HG03439 (cell line): Measurements from ENCODE around the gene DCLRE1B.

Experiments
- ATAC-seq: cut with Tn5 transposase; IDR thresholded peaks from one replicate; pipeline ENCODE4 v1.9.1; 2021; ENCODE audit warnings: mild to moderate bottlenecking, moderate library complexity; ENCODE audit not compliant: unreplicated experiment

Gene DCLRE1B

GRCh38 chr1:113918243-113918642, 13.1 kb downstream of the DCLRE1B start:
- ATAC-seq, result no peak

DNA sequence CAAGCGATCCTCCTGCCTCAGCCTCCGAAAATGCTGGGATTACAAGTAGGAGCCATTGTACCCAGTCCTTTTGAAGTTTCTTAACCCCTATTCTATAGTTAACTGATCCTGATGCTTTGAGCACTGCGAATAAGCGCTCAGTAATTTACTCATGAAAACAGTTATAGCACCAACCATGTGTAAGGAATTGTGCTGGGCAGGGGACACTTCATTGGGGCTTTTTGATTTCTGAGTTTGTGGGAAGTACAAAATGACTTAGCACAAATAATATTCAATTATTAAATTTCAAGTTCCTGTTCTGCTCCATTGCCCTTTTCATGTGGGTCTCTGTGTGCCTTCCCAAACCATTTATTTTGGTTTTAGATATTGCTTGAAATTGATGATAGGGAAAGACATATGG, 17.8 kb downstream of the DCLRE1B start:
- no peak for ATAC-seq

DNA sequence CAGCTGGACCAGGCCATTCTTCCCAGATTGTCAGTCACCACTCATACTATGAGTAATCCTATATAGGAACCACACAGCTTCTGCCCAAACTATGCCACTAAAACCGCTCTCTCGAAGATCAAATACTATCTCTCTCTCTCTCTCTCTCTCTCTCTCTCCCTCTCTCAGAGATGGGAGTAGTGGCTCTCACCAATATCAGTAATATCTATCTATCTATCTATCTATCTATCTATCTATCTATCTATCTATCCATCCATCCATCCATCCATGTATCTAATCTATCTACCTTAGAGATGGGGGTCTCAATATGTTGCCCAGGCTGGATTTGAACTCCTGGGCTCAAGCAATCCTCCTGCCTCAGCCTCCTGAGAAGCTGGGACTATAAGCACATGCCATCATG, 19.3 kb downstream of the DCLRE1B start:
- ATAC-seq, result no peak

DNA sequence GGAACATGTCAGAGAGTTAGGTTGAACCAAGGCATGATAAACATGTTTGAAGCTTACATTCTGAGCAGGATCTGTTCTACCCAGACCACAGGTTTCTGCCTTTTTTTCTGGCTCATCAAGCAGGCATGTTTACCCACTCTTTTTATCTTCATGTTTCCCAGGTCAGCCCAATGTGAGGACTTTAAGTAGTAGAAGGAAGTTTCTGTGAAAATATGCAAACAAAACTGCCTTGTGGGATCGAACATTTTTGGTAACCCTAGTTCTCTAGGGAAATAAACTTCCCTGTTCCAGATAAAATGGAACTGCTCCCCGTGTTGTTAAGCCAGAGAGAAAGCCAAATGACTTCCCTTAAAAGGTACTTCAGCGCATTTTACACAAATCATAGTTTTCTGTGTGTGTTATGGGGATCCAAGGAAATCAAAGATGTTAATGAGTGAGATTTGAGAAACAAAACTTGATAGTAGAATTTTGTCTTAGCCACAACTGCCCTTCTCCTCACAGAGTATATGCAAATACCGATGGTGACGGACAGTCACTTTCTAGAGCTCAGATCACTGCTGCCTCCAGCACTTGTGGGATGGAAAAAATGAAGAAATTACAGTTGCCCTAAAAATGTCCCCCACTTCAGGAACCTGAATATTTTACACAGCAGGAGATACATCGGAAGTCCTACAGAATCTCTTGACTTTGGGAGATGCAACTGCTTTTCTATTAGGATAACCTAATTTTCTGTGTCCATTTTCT, 23.2 kb downstream of the DCLRE1B start:
- no peak for ATAC-seq

GRCh38 chr1:113928941-113929749, 24.0 kb downstream of the DCLRE1B start, which contains the start of gene HIPK1:
Gene HIPK1, plus strand, starts transcription at chr1:113929324.
- ATAC-seq, result peak; percentile 72

- ATAC-seq, result peak; percentile 36
Observed at GRCh38 chr1:113929750-113930498, 24.8 kb downstream of the DCLRE1B start.

DNA sequence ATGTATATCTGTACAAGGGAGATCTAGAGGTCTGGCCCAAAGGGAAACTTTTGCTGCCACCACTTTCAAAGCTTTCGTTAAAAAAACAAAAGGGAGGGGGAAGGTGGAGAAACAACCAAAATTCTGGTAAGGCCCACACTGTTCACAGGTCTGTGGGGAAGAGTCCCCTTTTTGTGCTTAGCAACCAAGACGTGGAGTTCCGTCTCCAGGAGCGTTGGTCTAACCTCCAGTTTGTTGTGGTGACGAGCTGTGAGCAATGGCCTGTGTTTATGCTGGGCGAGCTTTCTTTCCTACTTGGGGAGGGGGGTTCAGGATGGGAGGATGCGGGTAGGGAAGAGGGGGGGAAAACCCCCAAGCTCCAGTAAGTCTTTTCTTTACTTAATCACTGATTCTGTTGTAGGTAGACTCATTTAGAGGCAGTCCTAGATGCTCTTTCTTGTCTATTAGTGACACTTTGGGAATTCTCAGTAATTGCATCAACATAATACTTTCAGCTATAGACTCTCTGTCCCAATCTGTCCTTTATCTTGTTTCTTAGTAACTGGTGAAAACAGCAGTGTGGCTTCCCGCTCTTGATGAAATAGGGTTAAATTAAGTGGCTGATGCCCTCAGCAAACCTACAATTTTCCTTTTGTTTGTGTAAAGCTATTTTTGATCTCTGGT, 25.5 kb downstream of the DCLRE1B start:
- peak; percentile 21 for ATAC-seq

DNA sequence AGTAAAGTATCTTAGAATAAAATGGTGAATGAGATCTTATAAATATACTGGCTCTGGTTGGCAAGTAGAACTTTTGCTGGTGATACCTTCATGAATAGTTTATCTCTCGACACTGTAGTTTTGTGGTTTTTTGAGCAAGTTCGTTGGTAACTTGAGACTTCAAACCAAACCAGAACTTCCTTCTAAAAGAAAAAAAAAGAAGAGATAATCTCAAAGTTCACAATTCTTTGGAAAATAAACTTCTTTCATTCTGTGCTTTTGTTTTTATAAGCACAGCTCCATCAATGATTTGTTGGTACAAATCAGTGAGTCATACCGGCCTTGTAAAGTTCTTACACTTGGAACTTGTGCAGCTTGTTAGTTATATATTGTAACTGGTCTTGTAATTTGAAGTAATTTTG, 26.3 kb downstream of the DCLRE1B start:
- no peak for ATAC-seq

- ATAC-seq, result no peak
Observed at GRCh38 chr1:113934006-113934405, 28.9 kb downstream of the DCLRE1B start.

DNA sequence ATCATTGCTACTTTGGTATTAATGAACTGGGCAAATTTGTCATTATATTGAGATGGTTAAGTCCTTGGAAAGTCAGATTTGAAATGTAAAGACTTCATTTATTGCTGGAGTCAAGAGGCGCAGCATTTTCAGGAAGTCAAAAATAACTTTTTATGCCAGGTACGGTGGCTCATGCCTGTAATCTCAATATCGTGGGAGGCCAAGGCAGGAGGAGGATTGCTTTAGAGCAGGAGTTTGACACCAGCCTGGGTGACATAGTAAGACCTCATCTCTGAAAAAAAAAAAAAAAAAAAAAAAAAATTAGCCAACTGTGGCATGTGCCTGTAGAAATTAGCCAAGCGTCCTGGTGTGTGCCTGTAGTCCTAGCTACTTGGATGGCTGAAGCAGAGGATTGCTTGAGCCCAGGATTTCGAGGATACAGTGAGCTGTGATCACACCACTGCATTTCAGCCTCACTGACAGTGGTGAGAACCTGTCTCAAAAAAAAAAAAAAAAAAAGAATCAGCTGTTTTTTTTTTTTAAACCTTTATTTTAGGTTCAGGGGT, 29.5 kb downstream of the DCLRE1B start:
- ATAC-seq, result no peak

- no peak for ATAC-seq
Observed at GRCh38 chr1:113935176-113935575, 30.1 kb downstream of the DCLRE1B start.

DNA sequence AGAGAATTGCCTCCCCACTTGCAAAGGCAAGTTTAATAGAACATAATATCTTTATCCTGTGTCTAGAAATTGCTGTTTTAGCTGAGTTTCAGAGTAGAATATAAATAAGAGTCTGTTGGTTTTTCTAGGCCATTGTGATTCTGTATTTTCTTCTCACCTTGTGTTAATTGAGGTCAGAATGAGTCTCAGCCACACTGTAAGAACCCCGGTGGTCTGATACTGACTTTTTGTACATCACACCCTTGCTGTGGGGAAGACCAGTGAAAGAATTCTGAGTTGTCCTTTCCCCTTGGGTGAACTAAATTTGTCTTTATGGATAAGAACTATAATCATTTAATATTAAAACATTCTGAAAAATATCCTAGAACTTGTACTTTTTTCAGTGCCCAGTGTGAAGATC, 30.8 kb downstream of the DCLRE1B start:
- ATAC-seq, result no peak

DNA sequence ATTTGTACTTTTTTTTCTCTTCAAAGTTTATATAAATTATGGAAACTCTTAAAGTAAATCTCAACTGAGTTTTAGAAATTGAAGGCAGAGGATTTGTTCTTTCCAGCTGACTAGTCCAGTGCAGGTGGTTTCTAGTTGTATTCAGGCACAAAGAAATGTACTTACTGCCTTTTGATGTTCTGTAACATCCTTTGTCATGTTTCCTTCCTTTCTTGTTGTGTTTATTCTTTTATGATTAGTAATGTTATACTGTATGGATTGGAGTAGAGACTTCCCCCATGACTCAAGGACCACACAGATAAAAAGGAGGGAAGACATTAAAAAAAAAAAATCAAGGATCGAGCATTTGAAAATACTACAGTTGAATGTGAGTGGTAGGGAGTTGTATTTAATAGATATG, 32.0 kb downstream of the DCLRE1B start:
- no peak for ATAC-seq

- ATAC-seq, result no peak
Observed at GRCh38 chr1:113938192-113938591, 33.1 kb downstream of the DCLRE1B start.

DNA sequence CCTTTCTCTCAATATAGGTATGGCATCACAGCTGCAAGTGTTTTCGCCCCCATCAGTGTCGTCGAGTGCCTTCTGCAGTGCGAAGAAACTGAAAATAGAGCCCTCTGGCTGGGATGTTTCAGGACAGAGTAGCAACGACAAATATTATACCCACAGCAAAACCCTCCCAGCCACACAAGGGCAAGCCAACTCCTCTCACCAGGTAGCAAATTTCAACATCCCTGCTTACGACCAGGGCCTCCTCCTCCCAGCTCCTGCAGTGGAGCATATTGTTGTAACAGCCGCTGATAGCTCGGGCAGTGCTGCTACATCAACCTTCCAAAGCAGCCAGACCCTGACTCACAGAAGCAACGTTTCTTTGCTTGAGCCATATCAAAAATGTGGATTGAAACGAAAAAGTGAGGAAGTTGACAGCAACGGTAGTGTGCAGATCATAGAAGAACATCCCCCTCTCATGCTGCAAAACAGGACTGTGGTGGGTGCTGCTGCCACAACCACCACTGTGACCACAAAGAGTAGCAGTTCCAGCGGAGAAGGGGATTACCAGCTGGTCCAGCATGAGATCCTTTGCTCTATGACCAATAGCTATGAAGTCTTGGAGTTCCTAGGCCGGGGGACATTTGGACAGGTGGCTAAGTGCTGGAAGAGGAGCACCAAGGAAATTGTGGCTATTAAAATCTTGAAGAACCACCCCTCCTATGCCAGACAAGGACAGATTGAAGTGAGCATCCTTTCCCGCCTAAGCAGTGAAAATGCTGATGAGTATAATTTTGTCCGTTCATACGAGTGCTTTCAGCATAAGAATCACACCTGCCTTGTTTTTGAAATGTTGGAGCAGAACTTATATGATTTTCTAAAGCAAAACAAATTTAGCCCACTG, 35.5 kb downstream of the DCLRE1B start:
- ATAC-seq, result no peak

GRCh38 chr1:113941245-113941559, 36.1 kb downstream of the DCLRE1B start:
- no peak for ATAC-seq

GRCh38 chr1:113942527-113942926, 37.4 kb downstream of the DCLRE1B start:
- no peak for ATAC-seq

GRCh38 chr1:113943028-113943811, 38.1 kb downstream of the DCLRE1B start:
- ATAC-seq, result no peak

GRCh38 chr1:113945329-113945728, 40.2 kb downstream of the DCLRE1B start:
- no peak for ATAC-seq
